Erythroblast (primary cell): Measurements from ENCODE around the gene SLC4A1AP.
"Not testable (repeated sequence)": the region's sequence is repeated elsewhere in the genome, so short reads cannot be mapped to it uniquely, and the experiment has no call there.

Experiments used
- DNase-seq, 2 experiments: peaks; one replicate each; lab custom pipeline; 2025; lab: John Stamatoyannopoulos, UW
- GATA1 ChIP-seq: IDR thresholded peaks from 2 replicates; pipeline ENCODE4 v1.6.1; 2011; ENCODE audit warnings: low read depth, mild to moderate bottlenecking, control low read depth, low read length, moderate library complexity
- POLR2A ChIP-seq: IDR thresholded peaks from 2 replicates; pipeline ENCODE4 v1.6.1; 2011; ENCODE audit warnings: mild to moderate bottlenecking, low read length

The SLC4A1AP gene

GRCh38 chr2:27667446-27667845 is 3.8 kb downstream of the SLC4A1AP start:
- TF ChIP-seq GATA1 (no peak), POLR2A (no peak)

GRCh38 chr2:27671235-27671634 is 7.5 kb downstream of the SLC4A1AP start:
- no peak for DNase-seq
- TF ChIP-seq GATA1 (no peak), POLR2A (no peak)

More at GRCh38 chr2:27667446-27667845, 3.8 kb downstream of the SLC4A1AP start:
- DNase-seq = no peak

- TF ChIP-seq POLR2A (no peak), GATA1 (no peak)
- DNase-seq = no peak
Observed at GRCh38 chr2:27672723-27673486, 9.2 kb downstream of the SLC4A1AP start.

GRCh38 chr2:27680571-27680970 is 16.9 kb downstream of the SLC4A1AP start:
- no peak for DNase-seq
- TF ChIP-seq GATA1 = no peak
- no peak for TF ChIP-seq POLR2A

GRCh38 chr2:27681841-27682240 is 18.2 kb downstream of the SLC4A1AP start:
- TF ChIP-seq POLR2A (no peak), GATA1 (no peak)
- peak in 1 of 2 experiments; percentile 27 for DNase-seq

GRCh38 chr2:27682334-27682771 is 18.7 kb downstream of the SLC4A1AP start:
- DNase-seq = not testable (repeated sequence)

GRCh38 chr2:27683390-27684071 is 19.8 kb downstream of the SLC4A1AP start:
- no peak for TF ChIP-seq GATA1
- no peak for TF ChIP-seq POLR2A
- peak; percentile 93 to 97 for DNase-seq

- not testable (repeated sequence) for DNase-seq
Observed at GRCh38 chr2:27685006-27685405, 21.3 kb downstream of the SLC4A1AP start.

GRCh38 chr2:27685577-27685976 is 21.9 kb downstream of the SLC4A1AP start:
- DNase-seq = no peak
- TF ChIP-seq GATA1 (no peak), POLR2A (no peak)

GRCh38 chr2:27687232-27687631 is 23.5 kb downstream of the SLC4A1AP start:
- DNase-seq = no peak
- TF ChIP-seq GATA1 (no peak), POLR2A (no peak)

GRCh38 chr2:27689424-27689823 is 25.7 kb downstream of the SLC4A1AP start:
- TF ChIP-seq POLR2A (no peak), GATA1 (no peak)
- DNase-seq = no peak

- TF ChIP-seq GATA1 (no peak), POLR2A (no peak)
- DNase-seq = no peak
Observed at GRCh38 chr2:27690052-27690451, 26.4 kb downstream of the SLC4A1AP start.

GRCh38 chr2:27697660-27698059 is 34.0 kb downstream of the SLC4A1AP start:
- DNase-seq = no peak
- TF ChIP-seq POLR2A (no peak), GATA1 (no peak)

- TF ChIP-seq POLR2A (no peak), GATA1 (no peak)
- no peak for DNase-seq
Observed at GRCh38 chr2:27701676-27702075, 38.0 kb downstream of the SLC4A1AP start.

- TF ChIP-seq POLR2A = no peak
- no peak for TF ChIP-seq GATA1
- no peak for DNase-seq
Observed at GRCh38 chr2:27702302-27702701, 38.6 kb downstream of the SLC4A1AP start.
